Dermis blood vessel endothelial cell (primary cell): ENCODE results near the gene TSPAN14. TPM values are rescaled to one million over a fixed set of nuclear protein-coding genes. Genes with fewer than 3 reads are reported as not detected.
A peak's percentile ranks its signal among the peaks of the same experiment; 100 is the strongest.

ENCODE experiments used
- DNase-seq: peaks from one replicate; pipeline ENCODE4 v3.0.0; 2010
- total RNA-seq: library from RNA; depleted of rRNA; stranded (reverse); fragments of >200 nt; gene quantifications from 2 replicates; pipeline ENCODE4 v1.2.3, GENCODE V29; 2014

TSPAN14 gene
- total RNA-seq, 1 donor from 2014 or later: 91.0 TPM

DNA sequence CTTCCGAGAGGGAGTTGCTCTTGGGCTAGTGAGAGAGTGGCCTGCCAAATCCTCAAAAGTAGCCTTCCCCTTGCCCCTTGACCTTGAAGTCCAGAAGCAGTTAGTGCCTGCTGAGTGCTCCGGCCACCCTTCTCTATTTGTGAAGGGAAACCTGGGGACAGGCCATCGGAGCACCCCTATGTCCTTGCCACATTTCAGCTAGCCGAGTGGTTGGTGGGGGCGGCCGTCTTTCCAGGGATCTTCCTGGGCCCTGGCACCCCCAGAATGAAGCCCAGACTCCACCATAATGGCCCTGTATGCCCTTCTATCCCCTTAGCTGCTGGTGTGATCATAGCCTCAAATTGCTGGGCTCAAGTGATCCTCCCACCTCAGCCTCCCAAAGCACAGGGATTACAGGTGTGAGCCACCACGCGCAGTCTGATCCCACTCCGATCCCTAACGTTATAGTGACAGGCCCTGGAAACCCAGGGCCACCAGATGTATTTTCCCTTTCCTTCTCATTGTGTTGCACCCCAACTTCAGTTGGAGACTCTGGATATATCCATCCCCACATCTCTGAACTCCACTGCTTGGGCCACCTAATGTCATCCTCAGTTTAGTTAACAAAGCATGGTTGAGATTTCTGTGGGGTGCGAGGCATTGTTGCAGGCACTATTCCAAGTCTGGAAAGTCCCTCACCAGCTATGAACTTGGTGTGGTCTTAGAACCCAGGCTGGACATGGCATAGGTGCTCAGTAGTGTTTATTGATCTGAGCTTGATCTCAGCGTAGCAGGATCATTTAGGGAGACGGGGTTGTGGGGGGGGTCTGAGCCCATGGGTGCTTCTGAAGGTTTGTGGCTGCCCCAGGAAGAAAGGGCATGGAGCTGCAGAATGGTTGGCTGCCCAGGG is 1.6 kb downstream of the TSPAN14 start:
- DNase-seq: peak; percentile 43

- DNase-seq: no peak
These were observed 3.6 kb downstream of the TSPAN14 start for GRCh38 chr10:80457554-80458262.

DNA sequence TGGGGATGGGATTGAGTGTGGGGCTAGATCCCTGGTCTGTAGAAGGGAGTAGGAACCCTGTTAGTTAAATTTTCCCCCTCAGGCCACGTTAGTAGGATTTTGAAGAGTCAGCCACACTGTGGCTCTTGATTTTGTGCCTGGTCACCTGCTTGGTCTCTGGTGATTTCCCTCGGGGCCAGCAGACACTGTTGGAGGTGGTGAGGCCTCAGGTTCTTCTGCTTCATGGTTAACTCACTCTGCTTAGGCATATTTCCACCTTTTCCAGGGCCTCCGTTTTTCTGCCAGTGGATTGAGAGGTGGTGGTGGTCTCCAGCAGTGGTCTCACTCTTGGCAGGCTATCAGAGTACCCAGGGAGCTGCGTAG is 4.1 kb downstream of the TSPAN14 start:
- DNase-seq: no peak

DNA sequence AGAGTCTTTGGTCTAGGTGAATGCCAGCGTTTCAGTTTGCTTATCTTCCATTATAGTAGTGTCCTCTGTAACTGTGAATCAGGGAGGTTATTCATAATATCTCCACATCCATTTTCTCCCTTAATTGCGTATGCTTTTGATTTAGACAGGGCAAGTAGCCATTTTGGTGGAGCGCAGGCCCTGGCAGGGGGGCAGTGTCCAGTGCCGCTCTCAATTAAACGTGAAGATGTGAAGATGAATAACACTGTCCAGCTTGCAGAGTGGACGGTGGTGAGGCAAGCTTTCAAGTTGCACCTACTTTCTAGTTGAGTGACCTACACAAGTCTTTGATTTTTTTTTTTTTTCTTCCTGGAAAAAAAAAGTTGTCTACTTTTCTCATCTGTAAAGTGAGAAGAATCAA is 4.5 kb downstream of the TSPAN14 start:
- no peak for DNase-seq

- peak; percentile 43 for DNase-seq
These were observed 5.1 kb downstream of the TSPAN14 start for GRCh38 chr10:80459047-80459865.

- DNase-seq: peak; percentile 47
These were observed 6.5 kb downstream of the TSPAN14 start for GRCh38 chr10:80460399-80461207.

DNA sequence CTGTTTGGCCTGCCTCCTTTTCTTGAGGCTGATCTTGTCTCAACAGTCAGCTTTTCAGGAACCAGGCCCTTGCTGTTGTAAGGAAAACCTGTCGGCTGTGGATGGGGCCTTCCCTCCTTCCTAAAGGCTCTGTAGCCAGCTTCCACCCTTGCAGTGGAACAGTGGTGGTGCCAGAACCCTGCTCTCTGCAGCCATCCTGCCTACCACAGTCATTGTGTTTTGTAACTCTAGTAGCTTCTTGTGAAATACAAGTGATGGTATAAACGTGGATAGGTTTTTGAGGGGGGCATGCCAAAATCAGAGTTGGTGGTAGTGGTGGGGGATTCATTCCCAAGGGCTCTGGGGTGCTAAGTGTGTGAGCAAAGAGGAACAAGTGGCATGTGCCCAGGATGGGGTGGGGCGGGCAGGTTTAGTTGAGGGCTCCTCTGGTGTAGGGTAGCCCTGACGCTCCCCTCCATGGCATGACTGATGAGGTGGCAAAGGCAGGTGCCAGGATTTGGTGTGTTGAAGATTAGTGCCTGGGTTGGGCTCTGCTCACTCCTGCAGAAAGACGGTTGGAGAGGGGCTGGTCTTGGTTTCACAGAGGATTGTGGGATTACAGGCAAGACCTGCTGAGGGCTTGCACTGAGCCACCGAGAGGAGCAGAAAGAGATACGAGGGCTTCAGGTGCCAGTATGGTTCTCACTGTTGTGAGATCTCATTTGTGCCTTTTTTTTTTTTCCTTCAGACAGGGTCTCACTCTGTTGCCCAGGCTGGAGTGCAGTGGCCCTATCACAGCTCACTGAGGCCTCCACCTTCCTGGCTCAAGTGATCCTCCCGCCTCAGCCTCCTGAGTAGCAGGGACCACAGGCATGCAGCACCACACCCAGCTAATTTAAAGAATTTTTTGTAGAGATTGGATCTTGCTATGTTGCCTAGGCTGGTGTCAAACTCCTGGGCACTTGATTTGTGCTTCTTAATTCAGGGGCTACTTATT is 7.4 kb downstream of the TSPAN14 start:
- no peak for DNase-seq

GRCh38 chr10:80462299-80462980 is 8.3 kb downstream of the TSPAN14 start:
- DNase-seq: peak; percentile 78

GRCh38 chr10:80462981-80463741 is 9.1 kb downstream of the TSPAN14 start:
- DNase-seq: peak; percentile 66

DNA sequence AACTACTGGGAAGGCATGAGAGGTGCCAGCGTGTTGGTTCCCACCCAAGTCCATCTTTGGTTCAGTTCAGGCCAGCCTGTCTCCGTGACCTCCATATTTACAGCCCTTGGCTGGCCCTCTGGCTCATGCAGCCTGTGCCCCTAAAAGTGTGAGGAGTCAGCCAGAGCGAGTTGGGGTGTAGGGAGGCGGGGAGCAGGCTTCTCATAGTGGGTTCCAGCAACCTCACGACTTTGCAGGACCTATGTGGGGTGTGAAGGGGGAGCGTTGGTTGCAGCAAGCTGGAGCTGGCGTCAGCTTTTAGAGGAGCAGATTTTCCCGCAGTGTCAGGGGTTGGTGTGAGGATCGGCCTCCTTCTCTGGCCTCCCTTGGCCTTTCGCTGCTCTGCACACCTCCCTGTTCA is 9.8 kb downstream of the TSPAN14 start:
- no peak for DNase-seq

DNA sequence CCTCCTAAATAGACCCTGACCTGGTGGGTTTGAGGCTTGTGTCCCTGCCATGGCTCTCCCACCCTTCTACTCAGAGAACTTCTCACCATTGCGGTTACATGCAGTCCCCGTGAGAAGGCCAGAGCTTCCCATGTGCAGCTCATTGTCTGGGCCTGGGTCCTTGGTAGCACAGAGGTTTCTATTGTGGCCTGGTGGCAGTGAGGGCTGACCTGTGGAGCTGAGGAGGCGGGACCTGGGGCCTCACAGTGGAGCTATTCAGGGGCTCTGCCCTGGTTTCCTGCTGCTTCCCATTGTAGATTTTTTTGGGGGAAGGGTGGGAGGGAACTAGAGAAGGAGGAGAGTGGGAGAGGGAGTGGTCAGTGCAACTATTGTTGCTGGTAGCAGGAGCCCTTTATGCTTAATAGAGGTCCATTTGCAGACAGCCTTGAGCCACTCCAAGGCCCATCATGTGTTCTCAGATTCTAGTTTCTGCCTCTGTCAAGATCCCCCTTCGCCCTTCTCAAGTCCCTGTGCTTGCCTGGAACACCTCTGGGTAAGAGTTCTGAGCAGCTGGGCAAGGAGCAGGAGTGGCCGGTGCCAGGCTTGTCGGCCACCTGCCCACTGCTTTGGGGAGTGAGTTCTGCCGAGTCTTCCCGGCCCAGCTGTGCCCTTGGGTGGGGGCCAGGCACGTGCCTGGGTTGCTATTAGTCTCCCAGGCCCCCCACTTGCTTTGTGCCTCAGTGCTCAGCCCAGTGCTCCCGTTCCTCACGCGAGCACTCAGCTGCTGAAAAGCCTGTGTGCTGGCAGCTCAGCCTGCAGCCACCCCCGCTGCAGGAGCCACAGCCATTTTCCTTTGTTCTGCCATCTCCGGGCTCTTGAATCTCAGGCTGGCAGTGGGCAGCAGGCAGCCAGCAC is 10.7 kb downstream of the TSPAN14 start:
- peak; percentile 72 for DNase-seq

GRCh38 chr10:80465451-80465835 is 11.3 kb downstream of the TSPAN14 start:
- no peak for DNase-seq

DNA sequence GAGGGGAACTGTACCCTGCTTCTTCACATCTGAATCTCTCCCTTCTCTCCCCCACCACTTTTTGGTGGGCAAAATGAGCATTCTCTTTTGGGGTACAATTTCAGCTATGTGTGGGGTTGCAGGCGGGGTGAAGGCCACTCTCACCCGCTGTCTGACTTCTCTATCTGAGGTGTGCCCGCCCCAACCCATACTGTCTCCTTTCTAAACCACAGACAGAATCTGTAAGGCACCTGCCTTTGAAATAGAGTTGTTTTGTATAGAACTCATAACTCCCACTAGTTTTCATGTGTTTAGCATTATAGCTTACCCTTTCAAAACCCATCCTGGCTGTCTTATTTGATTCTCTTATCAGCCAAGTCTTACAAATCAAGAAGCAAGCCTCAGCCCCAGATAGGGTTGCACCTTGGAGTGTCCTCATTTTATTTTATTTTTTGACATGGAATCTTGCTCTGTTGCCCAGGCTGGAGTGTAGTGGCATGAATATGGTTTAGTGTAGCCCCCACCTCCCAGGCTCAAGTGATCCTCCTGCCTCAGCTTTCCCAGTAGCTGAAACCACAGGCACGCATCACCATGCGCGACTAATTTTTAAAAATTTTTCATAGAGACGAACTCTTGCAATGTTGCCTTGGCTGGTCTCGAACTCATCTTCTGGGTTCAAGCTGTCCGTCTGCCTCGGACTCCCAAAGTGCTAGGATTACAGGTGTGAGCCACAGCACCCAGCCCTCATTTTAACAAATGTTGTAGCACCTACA is 11.9 kb downstream of the TSPAN14 start:
- DNase-seq: no peak

DNA sequence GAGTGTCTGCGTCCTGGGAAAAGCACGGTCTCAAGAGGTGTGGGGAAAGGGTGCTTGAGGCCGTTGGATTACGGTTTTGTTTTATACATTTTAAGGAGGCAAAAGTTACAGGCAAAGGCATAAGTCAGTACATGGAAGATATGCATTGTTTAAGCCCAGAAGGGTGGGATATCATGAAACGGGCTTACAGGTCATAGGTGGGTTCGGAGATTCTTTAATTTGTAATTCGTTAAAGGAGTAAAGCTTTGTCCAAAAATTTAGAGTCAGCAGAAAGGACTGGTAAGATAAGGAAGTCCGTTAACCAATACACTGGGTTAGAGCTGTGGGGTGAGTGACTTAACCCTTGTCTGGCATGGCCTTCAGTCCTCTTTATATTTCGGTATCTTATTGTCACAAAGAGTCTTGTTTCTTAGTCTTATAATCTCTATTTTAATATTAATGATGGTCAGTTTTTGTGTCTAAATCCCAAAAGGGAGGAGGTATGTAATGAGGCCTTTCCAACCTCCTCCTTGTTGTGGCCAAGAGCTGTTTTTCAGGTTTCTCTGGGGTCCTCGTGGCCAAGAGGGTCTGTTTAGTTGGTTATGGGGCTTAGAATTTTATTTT is 12.7 kb downstream of the TSPAN14 start:
- no peak for DNase-seq

- peak; percentile 92 for DNase-seq
These were observed 13.9 kb downstream of the TSPAN14 start for GRCh38 chr10:80468002-80468401.

DNA sequence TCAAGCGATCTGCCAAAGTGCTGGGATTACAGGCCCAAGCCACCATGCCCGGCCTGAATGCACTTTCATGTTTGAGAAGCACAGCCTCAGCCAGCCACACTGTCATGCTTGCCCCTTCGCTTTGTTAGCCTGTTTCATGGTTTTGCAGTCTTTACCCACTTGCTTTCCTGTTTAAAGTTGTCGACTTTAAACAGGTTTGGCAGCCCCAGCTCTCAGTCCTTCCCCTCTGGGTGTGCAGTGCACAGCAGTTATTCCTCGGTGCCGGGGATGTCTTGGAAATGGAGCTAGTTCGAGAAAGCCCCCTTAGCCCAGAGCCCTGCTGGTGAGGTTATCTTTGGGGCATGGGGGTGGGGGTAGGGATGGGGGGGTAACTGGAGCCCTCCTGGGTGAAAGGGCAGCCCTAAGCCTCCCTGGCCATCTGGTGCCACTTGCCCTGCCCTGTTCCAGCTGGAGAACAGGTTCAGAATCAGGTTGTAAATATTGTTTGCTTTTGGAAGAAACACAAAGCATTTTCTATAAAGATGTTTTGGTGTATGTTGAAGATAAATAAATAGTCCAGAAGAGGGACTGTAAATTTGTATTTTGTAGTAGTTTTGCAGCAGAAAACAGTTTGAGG is 14.8 kb downstream of the TSPAN14 start:
- no peak for DNase-seq

GRCh38 chr10:80470266-80470665 is 16.2 kb downstream of the TSPAN14 start:
- no peak for DNase-seq
